Activated CD8-positive, alpha-beta T cell treated with anti-CD3 and anti-CD28 coated beads for 36 hours (primary cell): ENCODE measurements around the gene SIGLEC14. TPM values are rescaled to one million over a fixed set of nuclear protein-coding genes. Genes with fewer than 3 reads are reported as not detected.

Source experiments
- ATAC-seq: fragments of 200-7000 bp; cut with Tn5 transposase; one replicate; pipeline ENCODE4 v1.10.0; 2021; ENCODE audit warnings: mild to moderate bottlenecking, moderate library complexity
- CTCF ChIA-PET: fragments of 350-600 bp; sonication (Branson Sonifier 250); formaldehyde crosslinking; loops from one replicate; lab custom pipeline; 2021; ENCODE audit warnings: antibody characterized with exemption; lab: Charles Lee
- POLR2A ChIA-PET: fragments of 350-600 bp; sonication (Branson Sonifier 250); formaldehyde crosslinking; loops from one replicate; lab custom pipeline; 2021; ENCODE audit warnings: antibody characterized with exemption; lab: Charles Lee
- DNase-seq: peaks from one replicate; pipeline ENCODE4 v3.0.0-alpha.2; 2020
- H3K27ac Mint-ChIP-seq: one replicate; pipeline ENCODE4 v1.8.0; 2021; ENCODE audit warnings: mild to moderate bottlenecking, mixed read lengths
- H3K27me3 Mint-ChIP-seq: one replicate; pipeline ENCODE4 v1.8.0; 2021; ENCODE audit warnings: mixed read lengths
- H3K36me3 Mint-ChIP-seq: one replicate; pipeline ENCODE4 v1.8.0; 2021; ENCODE audit warnings: low read depth, mixed read lengths
- H3K4me1 Mint-ChIP-seq: one replicate; pipeline ENCODE4 v1.8.0; 2021; ENCODE audit warnings: low read depth, mixed read lengths
- H3K4me3 Mint-ChIP-seq: one replicate; pipeline ENCODE4 v1.8.0; 2021; ENCODE audit warnings: mild to moderate bottlenecking, moderate library complexity, mixed read lengths
- H3K9me3 Mint-ChIP-seq: one replicate; pipeline ENCODE4 v1.8.0; 2021; ENCODE audit warnings: mixed read lengths
- CTCF ChIP-seq: fragments of 200-600 bp; IDR thresholded peaks from one replicate; pipeline ENCODE4 v1.8.0; 2022; ENCODE audit warnings: antibody characterized with exemption, mild to moderate bottlenecking
- intact Hi-C: fragments of 100-400 bp; cut with micrococcal nuclease; formaldehyde crosslinking; loops from one replicate; pipeline ENCODE4 v1.10.0; 2022
- total RNA-seq, 2 experiments: library from RNA; stranded (reverse); gene quantifications; one replicate each; pipeline ENCODE4 v1.2.3, GENCODE V29; 2021

Gene SIGLEC14
- total RNA-seq, 2 experiments from 2014 or later, result not detected

DNA sequence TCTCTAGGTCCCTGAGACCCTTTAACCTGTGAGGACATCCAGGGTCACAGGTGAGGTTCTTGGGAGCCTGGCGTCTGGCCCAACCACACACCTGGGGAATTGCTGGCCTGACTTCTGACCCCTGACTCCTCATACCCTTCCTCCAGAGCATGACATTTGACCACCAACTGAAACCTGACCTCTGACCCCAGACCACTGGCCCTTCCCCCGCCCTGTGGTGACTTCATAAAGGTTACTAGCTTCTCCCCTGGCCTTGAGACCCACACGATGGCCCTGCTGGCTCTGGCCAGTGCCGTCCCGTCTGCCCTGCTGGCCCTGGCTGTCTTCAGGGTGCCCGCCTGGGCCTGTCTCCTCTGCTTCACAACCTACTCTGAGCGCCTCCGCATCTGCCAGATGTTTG is 46.6 kb upstream of the SIGLEC14 start, which contains the start of gene SPACA6:
SPACA6 (plus strand) TSS at position 71 of the 400 bp plus-strand sequence; CDS start at position 268, 197 bp downstream.
- Mint-ChIP-seq H3K4me1 (peaks cover 15% of the 10 kb centered on the region), H3K36me3 (no peaks in the 10 kb centered on the region), H3K27ac (no peak within 1 kb of the TSS), H3K9me3 (no peaks in the 10 kb centered on the region), H3K27me3 (peaks cover 5% of the 10 kb centered on the region), H3K4me3 (no peak within 1 kb of the TSS)
- no peak for ATAC-seq
- no peak for DNase-seq
- intact Hi-C loops, result no loop called here
- ChIA-PET POLR2A (no interaction called here), CTCF (no interaction called here)
- no peak for TF ChIP-seq CTCF

DNA sequence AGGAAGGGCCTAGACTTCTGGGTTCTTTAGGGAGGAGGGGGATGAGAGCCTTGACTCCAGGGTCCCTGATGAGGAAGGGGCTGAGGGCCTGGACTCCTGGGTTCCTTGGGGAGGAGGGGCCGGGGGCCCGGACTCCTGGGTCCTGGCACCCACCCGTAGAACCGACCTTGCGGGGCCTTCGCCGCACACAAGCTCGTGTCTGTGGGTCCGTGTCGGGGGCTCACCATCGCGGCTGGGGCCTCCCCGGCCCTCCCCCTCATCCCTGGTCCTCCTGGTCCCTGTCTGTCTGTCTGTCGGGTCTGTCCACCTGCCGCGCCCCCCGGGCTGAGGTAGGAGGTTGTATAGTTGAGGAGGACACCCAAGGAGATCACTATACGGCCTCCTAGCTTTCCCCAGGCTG is 45.8 kb upstream of the SIGLEC14 start:
- peaks cover 15% of the 10 kb centered on the region for H3K4me1 Mint-ChIP-seq
- POLR2A ChIA-PET, result no interaction called here
- H3K27ac Mint-ChIP-seq, result no peak overlapping the region
- no peak for ATAC-seq
- peaks cover 8% of the 10 kb centered on the region for H3K27me3 Mint-ChIP-seq
- no peaks in the 10 kb centered on the region for H3K36me3 Mint-ChIP-seq
- no peak for DNase-seq
- no peak overlapping the region for H3K4me3 Mint-ChIP-seq
- CTCF ChIA-PET, result interaction anchor here (0.5 kb wide), 1 partner anchor 112 kb away, joined by 3 read pairs; no protein-coding TSS in a partner anchor
- intact Hi-C loops, result no loop called here
- no peak for TF ChIP-seq CTCF
- H3K9me3 Mint-ChIP-seq, result no peaks in the 10 kb centered on the region

GRCh38 chr19:51691584-51692428 is 45.2 kb upstream of the SIGLEC14 start:
- peak overlapping the region; percentile 19 for H3K4me3 Mint-ChIP-seq
- POLR2A ChIA-PET, result no interaction called here
- intact Hi-C loops, result no loop called here

DNA sequence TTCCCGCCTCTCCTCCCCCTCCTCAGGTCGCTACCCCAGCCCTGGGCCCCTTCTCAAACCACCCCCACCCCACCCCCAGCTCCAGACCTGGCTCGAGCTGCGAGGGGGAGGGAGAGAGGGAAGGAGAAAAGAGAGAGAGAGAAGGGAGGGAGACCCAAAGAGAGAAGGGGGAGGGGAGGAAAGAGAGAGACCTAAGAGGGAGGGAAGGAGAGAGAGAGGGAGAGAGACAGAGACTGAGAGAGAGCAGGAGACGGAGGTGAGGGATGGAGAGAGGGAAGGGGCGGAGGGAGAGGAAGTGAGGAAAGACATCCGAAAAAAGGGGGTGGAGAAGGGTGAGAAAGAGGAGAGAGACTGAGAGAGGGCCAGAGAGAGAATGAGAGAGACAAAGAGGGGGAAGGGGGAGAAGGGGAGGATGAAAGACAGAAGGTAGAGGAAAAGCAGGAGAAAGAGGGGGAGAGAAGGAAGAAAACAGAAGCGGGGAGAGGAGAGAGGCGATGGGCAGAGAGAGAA is 44.5 kb upstream of the SIGLEC14 start:
- ChIA-PET CTCF (interaction anchor here (1.2 kb wide), 1 partner anchor 12 kb away, joined by 4 read pairs; no protein-coding TSS in a partner anchor), POLR2A (interaction anchor here (1.2 to 3.4 kb wide), 2 partner anchors 13 to 16 kb away, joined by 4 to 13 read pairs; no protein-coding TSS in a partner anchor)
- Mint-ChIP-seq H3K4me3 (peak overlapping the region; percentile 19), H3K4me1 (peaks cover 15% of the 10 kb centered on the region), H3K36me3 (no peaks in the 10 kb centered on the region), H3K27ac (peak overlapping the region; percentile 47), H3K9me3 (no peaks in the 10 kb centered on the region), H3K27me3 (peaks cover 9% of the 10 kb centered on the region)
- intact Hi-C loops, result no loop called here
- no peak for ATAC-seq
- no peak for DNase-seq
- TF ChIP-seq CTCF, result no peak

More at GRCh38 chr19:51691584-51692428, 45.2 kb upstream of the SIGLEC14 start:
- DNase-seq, result no peak
- no peaks in the 10 kb centered on the region for H3K9me3 Mint-ChIP-seq
- CTCF ChIA-PET, result interaction anchor here (0.5 kb wide), 1 partner anchor 112 kb away, joined by 3 read pairs; no protein-coding TSS in a partner anchor
- H3K4me1 Mint-ChIP-seq, result peaks cover 15% of the 10 kb centered on the region
- ATAC-seq, result no peak
- H3K27me3 Mint-ChIP-seq, result peaks cover 9% of the 10 kb centered on the region
- H3K27ac Mint-ChIP-seq, result no peak overlapping the region
- no peak for TF ChIP-seq CTCF
- H3K36me3 Mint-ChIP-seq, result no peaks in the 10 kb centered on the region
